T-helper 1 cell treated with Interleukin-12 subunit alpha and Interleukin-12 subunit beta and Interleukin-4 antibody, amounts not matched to agents 30 μg/mL and 1 μg/mL, for 36 hours (primary cell): ENCODE results near the gene PSPC1.
"Not testable (repeated sequence)": the region's sequence is repeated elsewhere in the genome, so short reads cannot be mapped to it uniquely, and the experiment has no call there.

Experiments used
- H3K27ac Mint-ChIP-seq: one replicate; pipeline ENCODE4 v1.8.0; 2021; ENCODE audit warnings: mild to moderate bottlenecking, mixed read lengths
- H3K27me3 Mint-ChIP-seq: one replicate; pipeline ENCODE4 v1.8.0; 2021; ENCODE audit warnings: low read depth, mixed read lengths
- H3K36me3 Mint-ChIP-seq: one replicate; pipeline ENCODE4 v1.8.0; 2021; ENCODE audit warnings: low read depth, mixed read lengths
- H3K4me1 Mint-ChIP-seq: one replicate; pipeline ENCODE4 v1.8.0; 2021; ENCODE audit warnings: low read depth, mixed read lengths
- H3K4me3 Mint-ChIP-seq: one replicate; pipeline ENCODE4 v1.8.0; 2021; ENCODE audit warnings: mild to moderate bottlenecking, moderate library complexity, mixed read lengths
- H3K9me3 Mint-ChIP-seq: one replicate; pipeline ENCODE4 v1.8.0; 2021; ENCODE audit warnings: mixed read lengths

The PSPC1 gene, protein sequence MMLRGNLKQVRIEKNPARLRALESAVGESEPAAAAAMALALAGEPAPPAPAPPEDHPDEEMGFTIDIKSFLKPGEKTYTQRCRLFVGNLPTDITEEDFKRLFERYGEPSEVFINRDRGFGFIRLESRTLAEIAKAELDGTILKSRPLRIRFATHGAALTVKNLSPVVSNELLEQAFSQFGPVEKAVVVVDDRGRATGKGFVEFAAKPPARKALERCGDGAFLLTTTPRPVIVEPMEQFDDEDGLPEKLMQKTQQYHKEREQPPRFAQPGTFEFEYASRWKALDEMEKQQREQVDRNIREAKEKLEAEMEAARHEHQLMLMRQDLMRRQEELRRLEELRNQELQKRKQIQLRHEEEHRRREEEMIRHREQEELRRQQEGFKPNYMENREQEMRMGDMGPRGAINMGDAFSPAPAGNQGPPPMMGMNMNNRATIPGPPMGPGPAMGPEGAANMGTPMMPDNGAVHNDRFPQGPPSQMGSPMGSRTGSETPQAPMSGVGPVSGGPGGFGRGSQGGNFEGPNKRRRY

GRCh38 chr13:19782727-19783682 is at the start of gene PSPC1:
TSS of gene PSPC1 (minus strand) at chr13:19782945. CDS start at chr13:19782757, 188 bp downstream.
- H3K4me1 Mint-ChIP-seq, H3K27me3 Mint-ChIP-seq, H3K9me3 Mint-ChIP-seq: not testable (repeated sequence)
- peak within 1 kb of the TSS; percentile 95 for H3K4me3 Mint-ChIP-seq
- H3K27ac Mint-ChIP-seq = peak within 1 kb of the TSS; percentile 98
- H3K36me3 Mint-ChIP-seq = peaks cover 16% of the 10 kb centered on the region

DNA sequence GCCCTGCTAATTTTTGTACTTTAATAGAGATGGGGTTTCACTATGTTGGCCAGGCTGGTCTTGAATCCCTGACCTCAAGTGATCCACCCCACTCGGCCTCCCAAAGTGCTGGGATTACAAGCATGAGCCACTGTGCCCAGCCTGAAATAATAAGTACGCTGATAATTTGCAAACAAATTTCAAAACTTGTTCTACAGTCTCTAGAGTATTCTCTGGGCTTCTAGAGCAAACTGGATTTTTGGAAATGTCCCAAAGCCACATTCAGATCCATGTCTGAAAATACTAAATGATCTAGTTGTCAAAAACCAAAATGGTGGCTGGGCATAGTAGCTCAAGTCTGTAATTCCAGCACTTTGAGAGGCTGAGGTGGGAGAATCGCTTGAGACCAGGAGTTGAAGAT is 39.9 kb upstream of the PSPC1 start:
- no peaks in the 10 kb centered on the region for H3K4me1 Mint-ChIP-seq
- peaks cover 27% of the 10 kb centered on the region for H3K36me3 Mint-ChIP-seq
- H3K9me3 Mint-ChIP-seq = no peaks in the 10 kb centered on the region
- no peaks in the 10 kb centered on the region for H3K27me3 Mint-ChIP-seq
- no peak overlapping the region for H3K4me3 Mint-ChIP-seq
- H3K27ac Mint-ChIP-seq = no peak overlapping the region

DNA sequence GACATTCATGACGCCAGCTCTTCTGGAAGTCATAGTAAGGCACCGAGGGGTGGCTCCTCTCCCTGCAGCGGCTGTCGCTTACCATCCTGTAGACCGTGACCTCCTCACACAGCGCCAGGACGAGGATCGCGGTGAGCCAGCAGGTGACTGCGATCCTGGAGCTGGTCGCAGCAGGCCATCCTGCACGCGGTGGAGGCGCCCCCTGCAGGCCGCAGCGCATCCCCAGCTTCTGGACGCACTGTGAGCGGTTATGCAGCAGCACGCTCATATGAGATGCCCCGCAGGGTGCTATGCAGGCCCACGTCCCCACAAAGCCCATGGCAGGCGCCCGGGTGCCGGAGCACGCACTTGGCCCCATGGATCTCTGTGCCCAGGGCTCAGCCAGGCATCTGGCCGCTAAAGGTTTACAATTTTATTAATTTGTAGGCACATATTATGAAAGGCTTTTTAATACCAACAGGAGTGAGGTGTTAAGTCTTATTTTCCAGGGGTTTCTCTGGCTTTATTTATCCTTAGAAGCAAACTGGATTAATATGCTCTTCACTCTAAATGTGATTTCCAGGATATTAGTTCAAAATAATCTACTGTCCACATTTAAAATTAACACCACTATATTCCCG is 35.6 kb upstream of the PSPC1 start:
- H3K27me3 Mint-ChIP-seq = no peaks in the 10 kb centered on the region
- H3K4me1 Mint-ChIP-seq = no peaks in the 10 kb centered on the region
- no peak overlapping the region for H3K27ac Mint-ChIP-seq
- H3K4me3 Mint-ChIP-seq = no peak overlapping the region
- H3K9me3 Mint-ChIP-seq = no peaks in the 10 kb centered on the region
- peaks cover 14% of the 10 kb centered on the region for H3K36me3 Mint-ChIP-seq

DNA sequence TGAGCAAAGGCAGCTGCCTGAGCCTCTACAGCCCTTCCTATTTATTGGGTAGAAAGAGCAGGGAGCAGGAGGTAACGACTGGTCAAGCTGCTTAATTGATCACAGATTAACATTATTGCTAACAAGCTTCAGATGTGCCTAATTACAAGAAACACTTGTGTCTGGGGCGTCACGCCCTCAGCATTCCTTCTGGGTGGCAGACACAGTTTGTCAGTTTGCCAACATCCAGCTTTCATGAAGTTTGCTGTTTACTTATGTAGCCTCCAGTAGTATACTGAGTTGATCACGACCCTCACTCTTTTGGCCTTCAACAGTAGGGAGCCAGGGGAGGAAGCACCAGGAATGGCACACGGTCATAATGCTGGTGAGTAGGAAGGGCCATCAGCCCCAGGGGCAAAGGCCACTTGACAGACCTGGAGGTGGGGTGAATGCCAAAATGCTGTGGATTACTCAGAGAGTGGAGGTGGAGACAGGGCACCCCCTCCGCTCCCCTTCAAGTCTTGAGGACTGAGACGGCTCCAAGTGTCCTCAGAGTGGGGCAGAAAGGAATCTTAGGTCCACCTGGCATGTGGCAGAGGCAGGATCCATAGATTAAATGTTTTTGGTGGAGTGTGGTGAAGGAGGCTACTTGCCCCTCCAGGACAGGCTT is 34.9 kb upstream of the PSPC1 start:
- Mint-ChIP-seq H3K36me3 (peaks cover 14% of the 10 kb centered on the region), H3K9me3 (no peaks in the 10 kb centered on the region), H3K27me3 (no peaks in the 10 kb centered on the region), H3K27ac (no peak overlapping the region), H3K4me1 (no peaks in the 10 kb centered on the region), H3K4me3 (no peak overlapping the region)

GRCh38 chr13:19817106-19817505 is 34.4 kb upstream of the PSPC1 start:
- peaks cover 17% of the 10 kb centered on the region for H3K36me3 Mint-ChIP-seq
- H3K4me1 Mint-ChIP-seq = no peaks in the 10 kb centered on the region
- H3K4me3 Mint-ChIP-seq = no peak overlapping the region
- H3K9me3 Mint-ChIP-seq = no peaks in the 10 kb centered on the region
- no peak overlapping the region for H3K27ac Mint-ChIP-seq
- H3K27me3 Mint-ChIP-seq = no peaks in the 10 kb centered on the region

DNA sequence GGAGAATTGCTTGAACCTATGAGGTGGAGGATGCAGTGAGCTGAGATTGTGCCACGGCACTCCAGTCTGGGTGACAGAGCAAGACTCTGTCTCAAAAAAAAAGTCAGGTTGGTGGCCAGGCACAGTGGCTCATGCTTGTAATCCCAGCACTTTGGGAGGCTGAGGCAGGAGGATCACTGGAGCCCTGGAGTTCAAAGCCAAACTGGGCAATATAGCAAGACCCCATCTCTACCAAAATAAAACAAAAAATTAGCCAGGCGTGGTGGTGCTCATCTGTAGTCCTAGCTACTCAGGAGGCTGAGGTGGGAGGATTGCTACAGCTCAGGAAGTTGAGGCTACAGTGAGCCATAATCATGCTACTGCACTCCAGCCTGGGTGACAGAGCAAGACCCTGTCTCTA is 33.1 kb upstream of the PSPC1 start:
- not testable (repeated sequence) for H3K27me3 Mint-ChIP-seq, H3K4me3 Mint-ChIP-seq, H3K4me1 Mint-ChIP-seq, H3K27ac Mint-ChIP-seq, H3K9me3 Mint-ChIP-seq
- H3K36me3 Mint-ChIP-seq = peaks cover 14% of the 10 kb centered on the region

DNA sequence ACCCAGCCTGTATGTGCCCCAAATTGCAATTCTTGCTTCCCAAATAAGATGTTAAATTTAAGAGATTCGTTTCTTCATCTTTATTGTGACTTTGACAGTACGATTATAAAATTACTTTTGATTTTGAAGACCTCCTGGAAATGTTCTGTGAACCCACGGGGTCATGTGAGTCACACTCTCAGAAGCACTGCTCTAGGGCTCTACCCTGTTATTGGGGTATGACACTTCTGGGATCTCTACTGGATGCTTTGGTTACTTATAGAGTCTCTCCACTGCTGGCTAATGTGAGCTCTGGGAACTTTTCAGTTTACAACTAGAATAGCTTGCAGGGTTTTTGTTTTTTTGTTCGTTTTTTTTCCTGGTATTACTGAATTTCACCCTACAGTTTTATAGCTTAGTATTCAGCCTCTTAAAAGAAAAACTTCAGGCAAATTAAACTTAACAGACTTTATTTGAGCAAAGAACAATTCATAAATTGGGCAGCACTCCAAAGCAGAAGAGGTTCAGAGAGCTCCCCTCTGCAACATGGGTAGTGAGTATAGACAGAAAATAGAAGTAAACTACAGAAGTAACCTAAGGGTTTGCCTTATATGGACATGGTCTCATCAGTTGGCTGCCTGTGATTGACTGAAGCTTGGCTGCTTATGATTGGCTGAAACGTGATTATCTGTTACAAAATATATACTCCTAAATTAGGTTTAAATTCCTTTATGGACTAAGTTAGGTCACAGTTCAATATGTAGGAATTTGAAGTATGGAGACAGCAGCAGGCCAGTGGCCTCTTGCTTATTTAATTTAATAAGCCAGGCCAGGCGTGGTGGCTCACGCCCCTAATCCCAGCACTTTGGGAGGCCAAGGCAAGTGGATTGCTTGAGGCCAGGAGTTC is 28.5 kb upstream of the PSPC1 start:
- no peaks in the 10 kb centered on the region for H3K27me3 Mint-ChIP-seq
- peaks cover 3% of the 10 kb centered on the region for H3K36me3 Mint-ChIP-seq
- no peak overlapping the region for H3K27ac Mint-ChIP-seq
- H3K4me3 Mint-ChIP-seq = no peak overlapping the region
- H3K9me3 Mint-ChIP-seq = no peaks in the 10 kb centered on the region
- H3K4me1 Mint-ChIP-seq = no peaks in the 10 kb centered on the region

GRCh38 chr13:19810151-19810550 is 27.4 kb upstream of the PSPC1 start:
- Mint-ChIP-seq H3K4me1 (no peaks in the 10 kb centered on the region), H3K27me3 (no peaks in the 10 kb centered on the region), H3K4me3 (no peak overlapping the region), H3K36me3 (peaks cover 3% of the 10 kb centered on the region), H3K9me3 (no peaks in the 10 kb centered on the region), H3K27ac (no peak overlapping the region)

- Mint-ChIP-seq H3K27ac (no peak overlapping the region), H3K9me3 (no peaks in the 10 kb centered on the region), H3K36me3 (no peaks in the 10 kb centered on the region), H3K27me3 (no peaks in the 10 kb centered on the region), H3K4me1 (no peaks in the 10 kb centered on the region), H3K4me3 (no peak overlapping the region)
Observed at GRCh38 chr13:19805765-19806164, 23.0 kb upstream of the PSPC1 start.

- H3K4me3 Mint-ChIP-seq = no peak overlapping the region
- H3K36me3 Mint-ChIP-seq = no peaks in the 10 kb centered on the region
- H3K27me3 Mint-ChIP-seq = no peaks in the 10 kb centered on the region
- no peaks in the 10 kb centered on the region for H3K9me3 Mint-ChIP-seq
- H3K4me1 Mint-ChIP-seq = peaks cover 1% of the 10 kb centered on the region
- no peak overlapping the region for H3K27ac Mint-ChIP-seq
Observed at GRCh38 chr13:19795956-19796355, 13.2 kb upstream of the PSPC1 start.

DNA sequence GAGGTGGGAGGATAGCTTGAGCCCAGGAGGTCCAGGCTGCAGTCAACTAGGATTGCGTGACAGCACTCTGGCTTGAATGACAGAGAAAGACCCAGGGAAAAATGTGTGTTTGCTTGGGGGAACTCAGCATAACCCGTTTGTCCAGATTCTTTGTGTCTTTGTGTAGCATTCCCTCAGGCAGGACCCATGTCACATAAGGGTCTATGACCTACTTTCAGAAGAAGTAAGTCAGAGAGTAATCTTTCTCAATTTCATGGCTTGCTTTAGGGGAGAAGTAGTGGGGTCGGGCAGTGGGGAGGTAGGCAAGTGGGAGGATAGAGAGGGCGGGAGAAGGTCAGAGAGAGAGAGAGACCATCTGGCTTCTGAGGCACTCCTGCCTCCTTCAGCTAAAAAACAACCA is 11.9 kb upstream of the PSPC1 start:
- Mint-ChIP-seq H3K36me3 (no peaks in the 10 kb centered on the region), H3K27me3 (no peaks in the 10 kb centered on the region), H3K4me1 (peaks cover 1% of the 10 kb centered on the region), H3K9me3 (no peaks in the 10 kb centered on the region), H3K4me3 (no peak overlapping the region), H3K27ac (no peak overlapping the region)

DNA sequence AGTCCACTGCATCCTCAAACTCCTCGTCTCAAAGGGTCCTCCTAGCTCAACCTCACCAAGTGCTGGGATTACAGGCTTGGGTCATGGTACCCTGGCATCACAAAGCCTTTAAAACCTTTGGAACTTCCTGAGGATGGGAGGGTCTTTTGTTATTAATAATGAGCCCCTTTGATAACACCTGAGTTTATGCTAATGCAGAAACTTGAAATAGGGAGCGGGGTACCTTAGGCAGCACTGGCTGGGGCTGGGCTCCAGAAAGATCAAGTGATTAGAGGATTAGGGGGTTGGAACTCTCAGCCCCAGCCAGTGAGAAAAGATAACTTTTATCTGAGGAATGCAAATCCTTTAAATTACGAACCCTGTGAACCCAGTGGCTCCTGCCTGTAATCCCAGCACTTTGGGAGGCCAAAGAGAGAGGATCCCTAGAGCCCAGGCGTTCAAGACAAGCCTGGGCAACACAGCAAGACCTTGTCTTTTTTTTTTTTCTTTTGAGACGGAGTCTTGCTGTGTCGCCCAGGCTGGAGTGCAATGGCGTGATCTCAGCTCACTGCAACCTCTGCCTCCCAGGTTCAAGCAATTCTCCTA is 9.3 kb upstream of the PSPC1 start:
- H3K4me3 Mint-ChIP-seq = no peak overlapping the region
- no peaks in the 10 kb centered on the region for H3K27me3 Mint-ChIP-seq
- H3K9me3 Mint-ChIP-seq = no peaks in the 10 kb centered on the region
- no peak overlapping the region for H3K27ac Mint-ChIP-seq
- peaks cover 1% of the 10 kb centered on the region for H3K4me1 Mint-ChIP-seq
- no peaks in the 10 kb centered on the region for H3K36me3 Mint-ChIP-seq

- H3K27me3 Mint-ChIP-seq = peaks cover 3% of the 10 kb centered on the region
- H3K36me3 Mint-ChIP-seq = peaks cover 16% of the 10 kb centered on the region
- peak overlapping the region; percentile 95 for H3K4me3 Mint-ChIP-seq
- H3K4me1 Mint-ChIP-seq = peaks cover 5% of the 10 kb centered on the region
- H3K27ac Mint-ChIP-seq = peak overlapping the region; percentile 98
- no peaks in the 10 kb centered on the region for H3K9me3 Mint-ChIP-seq
Observed at GRCh38 chr13:19782049-19782726, 557 bp downstream of the PSPC1 start.
